T1000 (cell line): ENCODE data around the gene ZNF234.
"Not testable (repeated sequence)": the region's sequence is repeated elsewhere in the genome, so short reads cannot be mapped to it uniquely, and the experiment has no call there.

Experiments used
- DNase-seq: peaks from one replicate; lab custom pipeline; 2025; ENCODE audit warnings: mixed read lengths; lab: John Stamatoyannopoulos, UW

ZNF234 gene

GRCh38 chr19:44141191-44142058 is at the start of gene ZNF234:
ZNF234 (plus strand) TSS chr19:44141554; CDS start chr19:44144633, 3,079 bp downstream.
- DNase-seq = peak; percentile 63

DNA sequence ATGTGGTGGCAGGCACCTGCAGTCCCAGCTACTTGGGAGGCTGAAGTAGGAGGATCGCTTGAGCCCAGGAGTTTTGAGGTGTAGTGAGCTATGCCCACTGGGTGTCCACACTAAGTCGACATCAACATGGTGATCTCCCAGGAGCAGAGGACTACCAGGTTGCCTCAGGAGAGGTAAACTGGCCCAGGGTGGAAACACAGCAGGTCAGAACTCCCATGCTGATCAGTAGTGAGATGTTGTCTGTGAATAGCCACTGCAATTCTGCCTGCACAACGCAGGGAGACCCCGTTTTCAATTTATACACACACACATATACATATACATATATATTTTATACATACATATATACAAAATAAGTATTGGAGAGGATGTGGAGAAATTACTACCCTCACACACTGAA is 49.2 kb upstream of the ZNF234 start:
- no peak for DNase-seq

DNA sequence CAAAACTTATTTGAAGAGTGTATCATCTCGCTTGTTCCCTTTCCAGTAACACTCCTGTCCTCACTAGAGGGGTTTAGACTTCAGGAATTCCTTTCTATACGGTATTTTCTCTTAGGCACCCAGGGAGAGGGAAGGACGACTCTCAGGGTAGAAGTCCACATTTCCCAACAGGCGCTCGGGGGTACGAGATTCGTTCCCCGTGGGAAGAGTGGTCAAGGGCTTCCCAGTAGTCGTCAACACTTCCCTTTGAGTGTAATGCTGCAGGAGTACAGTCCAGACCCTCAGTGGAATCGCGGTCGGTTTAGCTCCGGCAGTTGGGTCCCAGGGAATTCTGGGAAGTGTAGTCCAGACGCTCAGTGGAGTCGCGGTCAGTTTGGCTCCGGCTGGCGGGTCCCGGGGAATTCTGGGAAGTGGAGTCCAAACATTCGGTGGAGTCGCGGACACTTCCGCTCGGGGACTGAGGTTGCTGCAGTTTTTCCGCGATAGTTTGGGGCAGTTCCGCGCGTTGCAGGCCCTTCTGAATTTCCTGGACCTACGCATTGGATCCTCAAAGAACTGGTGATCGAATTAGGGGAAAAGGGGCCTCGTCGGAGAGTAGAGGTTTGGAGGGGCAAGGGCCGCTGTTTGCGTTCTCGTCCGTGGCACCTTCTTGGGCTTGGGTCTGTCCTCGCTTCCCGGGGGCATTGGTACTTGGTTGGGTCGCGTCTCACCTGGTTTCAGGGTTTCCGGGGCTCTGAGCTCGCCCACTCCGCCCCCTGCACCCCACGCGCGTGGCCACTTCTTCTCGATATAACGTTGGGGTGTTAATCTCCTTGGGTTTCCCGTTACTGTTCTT is 47.2 kb upstream of the ZNF234 start, which contains the start of gene ZNF224:
Gene ZNF224 (plus strand): TSS at position 431 of the 835 bp plus-strand sequence. CDS start 3,513 bp downstream, outside the sequence.
- peak; percentile 77 for DNase-seq

GRCh38 chr19:44107751-44108150 is 33.6 kb upstream of the ZNF234 start:
- no peak for DNase-seq

DNA sequence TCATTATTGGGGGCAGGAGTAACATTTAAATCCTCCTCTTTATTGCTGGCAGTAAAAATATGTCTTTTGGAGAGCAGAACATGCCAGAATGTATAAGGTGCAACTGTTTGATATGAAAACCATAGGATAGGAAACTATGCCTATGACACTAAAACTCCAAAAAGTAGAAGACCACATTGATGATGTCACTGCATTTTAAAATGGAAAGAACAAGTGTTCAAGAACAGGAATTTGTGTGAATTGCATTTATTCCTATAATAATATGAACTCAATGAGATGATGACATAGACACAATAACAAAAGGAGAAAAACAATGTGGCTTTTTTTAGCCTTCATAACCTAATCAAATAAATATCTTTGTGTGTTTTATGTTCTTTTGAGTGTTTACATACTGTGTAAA is 31.9 kb upstream of the ZNF234 start:
- DNase-seq = no peak

GRCh38 chr19:44111910-44112463 is 29.4 kb upstream of the ZNF234 start:
- peak; percentile 11 for DNase-seq

DNA sequence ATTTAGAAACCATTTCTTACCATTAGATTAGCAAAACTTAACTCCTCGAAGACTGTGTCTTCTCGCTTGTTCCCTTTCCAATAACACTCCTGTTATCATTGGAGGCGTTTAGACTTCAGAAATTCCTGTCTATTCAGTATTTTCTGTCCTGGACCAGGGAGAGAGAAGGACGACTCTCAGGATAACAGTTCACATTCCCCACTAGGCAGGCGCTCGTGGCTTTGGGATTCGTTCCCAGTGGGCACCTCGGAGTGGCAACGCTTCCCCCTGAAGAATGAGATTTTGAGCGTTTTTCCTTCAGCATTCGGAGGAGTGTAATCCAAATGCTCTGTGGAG is 28.6 kb upstream of the ZNF234 start:
- no peak for DNase-seq

DNA sequence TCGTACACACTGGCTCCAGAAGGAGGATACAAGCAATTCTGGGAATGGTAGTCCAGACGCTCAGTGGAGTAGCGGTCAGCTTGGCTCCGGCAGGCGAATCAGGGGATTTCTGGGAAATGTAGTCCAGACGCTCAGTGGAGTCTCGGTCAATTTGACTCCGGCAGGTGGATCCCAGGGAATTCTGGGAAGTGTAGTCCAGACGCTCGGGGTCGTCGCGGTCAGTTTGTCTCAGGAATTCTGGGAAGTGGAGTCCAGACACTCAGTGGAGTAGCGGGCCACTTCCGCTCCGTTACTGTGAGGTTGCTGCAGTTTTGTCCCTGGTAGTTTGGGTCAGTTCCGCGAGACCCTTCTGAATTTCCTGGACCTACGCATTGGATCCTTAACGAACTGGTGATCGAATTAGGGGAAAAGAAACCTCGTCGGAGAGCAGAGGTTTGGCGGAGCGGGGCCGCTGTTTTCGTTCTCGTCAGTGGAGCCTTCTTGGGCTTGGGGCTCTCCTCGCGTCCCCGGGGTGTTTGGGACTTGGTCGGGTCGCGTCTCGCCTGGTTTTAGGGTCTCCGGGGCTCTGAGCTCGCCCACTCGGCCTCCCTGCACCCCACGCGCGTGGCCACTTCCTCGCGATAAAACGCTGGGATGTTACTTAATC is 28.1 kb upstream of the ZNF234 start, which contains the start of gene ZNF225:
Gene ZNF225 (plus strand): TSS at position 262 of the 646 bp plus-strand sequence. CDS start 2,429 bp downstream, outside the sequence.
- DNase-seq = peak; percentile 90

DNA sequence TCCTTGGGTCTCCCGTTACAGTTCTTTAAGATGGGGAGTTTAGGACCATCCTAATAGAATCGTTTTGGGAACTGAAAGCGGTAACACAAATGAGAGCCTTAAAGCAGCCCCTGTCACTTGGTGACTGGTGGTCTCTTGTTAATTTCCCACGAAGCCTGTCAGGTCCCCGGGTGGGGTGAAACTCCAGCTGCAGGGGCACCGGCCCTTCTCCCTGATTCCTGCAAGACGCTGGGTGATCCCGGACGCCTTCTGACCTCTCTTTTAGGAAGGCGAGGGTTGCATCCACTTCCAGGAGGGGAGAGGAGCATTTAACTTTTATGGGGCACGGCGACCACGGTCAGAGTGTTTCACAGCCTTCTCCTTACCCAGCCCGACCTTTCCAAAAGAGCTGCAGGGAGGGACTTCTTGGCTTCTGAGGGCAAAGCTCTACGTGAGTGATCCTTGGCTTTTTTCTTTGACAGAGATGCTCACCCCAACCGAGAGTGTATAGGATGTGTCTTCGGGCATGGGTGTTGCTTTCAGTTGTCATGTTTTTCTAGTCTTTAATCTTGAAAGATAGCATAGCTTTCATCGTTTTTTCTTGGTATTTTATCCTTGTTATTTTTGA is 27.5 kb upstream of the ZNF234 start:
- no peak for DNase-seq

DNA sequence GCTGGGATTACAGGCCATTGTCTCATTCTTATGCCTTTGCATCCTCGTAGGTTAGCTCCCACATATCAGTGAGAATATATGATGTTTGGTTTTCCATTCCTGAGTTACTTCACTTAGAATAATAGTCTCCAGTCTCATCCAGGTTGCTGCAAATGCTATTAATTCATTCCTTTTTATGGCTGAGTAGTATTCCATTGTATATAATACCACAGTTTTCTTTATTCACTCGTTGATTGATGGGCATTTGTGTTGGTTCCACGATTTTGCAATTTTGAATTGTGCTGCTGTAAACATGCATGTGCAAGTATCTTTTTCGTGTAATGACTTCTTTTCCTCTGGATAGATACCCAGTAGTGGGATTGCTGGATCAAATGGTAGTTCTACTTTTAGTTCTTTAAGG is 20.2 kb upstream of the ZNF234 start:
- not testable (repeated sequence) for DNase-seq

- no peak for DNase-seq
Measured at GRCh38 chr19:44131955-44132354, 9.4 kb upstream of the ZNF234 start.

GRCh38 chr19:44142059-44142433 is 692 bp downstream of the ZNF234 start:
- no peak for DNase-seq

GRCh38 chr19:44149776-44150175 is 8.4 kb downstream of the ZNF234 start:
- no peak for DNase-seq

GRCh38 chr19:44151491-44151890 is 10.1 kb downstream of the ZNF234 start:
- no peak for DNase-seq

DNA sequence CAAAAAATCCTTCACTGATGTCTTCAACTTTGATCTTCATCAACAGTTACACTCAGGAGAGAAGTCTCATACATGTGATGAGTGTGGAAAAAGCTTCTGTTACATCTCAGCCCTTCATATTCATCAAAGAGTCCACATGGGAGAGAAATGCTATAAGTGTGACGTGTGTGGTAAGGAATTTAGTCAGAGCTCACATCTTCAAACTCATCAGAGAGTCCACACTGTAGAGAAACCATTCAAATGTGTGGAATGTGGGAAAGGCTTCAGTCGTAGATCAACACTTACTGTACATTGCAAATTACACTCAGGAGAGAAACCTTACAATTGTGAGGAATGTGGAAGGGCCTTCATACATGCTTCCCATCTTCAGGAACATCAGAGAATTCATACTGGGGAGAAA is 15.1 kb downstream of the ZNF234 start:
- DNase-seq = no peak

DNA sequence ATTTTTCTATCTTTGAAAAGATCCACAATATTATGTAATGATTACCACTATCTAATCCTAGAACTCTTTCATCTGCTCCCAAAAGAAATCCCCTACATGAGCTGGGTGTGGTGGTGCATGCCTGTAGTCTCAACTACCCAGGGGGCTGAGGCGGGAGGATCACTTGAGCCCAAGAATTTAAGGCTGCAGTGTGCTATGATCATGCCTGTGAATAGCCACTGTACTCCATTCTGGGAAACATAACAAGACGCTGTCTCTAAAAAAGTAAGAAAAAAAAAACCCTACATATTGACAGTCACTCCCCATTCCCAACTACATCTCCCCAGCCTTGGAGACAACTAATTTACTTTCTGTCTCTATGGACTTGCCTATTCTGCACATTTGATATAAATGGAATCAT is 22.4 kb downstream of the ZNF234 start:
- DNase-seq = no peak

DNA sequence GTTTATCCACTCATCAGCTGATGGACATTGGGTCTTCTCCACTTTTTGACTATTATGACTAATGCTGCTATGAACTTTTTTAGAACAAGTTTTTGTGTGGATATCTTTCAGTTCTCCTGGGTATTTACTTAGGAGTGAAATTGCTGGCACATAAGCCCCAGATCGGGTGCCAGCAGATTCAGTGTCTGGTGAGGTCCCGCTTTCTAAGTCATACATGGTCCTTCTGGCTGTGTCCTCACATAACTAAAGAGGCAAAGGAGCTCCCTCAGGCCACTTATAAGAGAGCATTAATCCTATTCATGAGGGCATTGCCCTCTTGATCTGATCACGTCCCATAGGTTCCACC is 22.9 kb downstream of the ZNF234 start:
- DNase-seq = no peak

GRCh38 chr19:44164673-44165512 is 23.5 kb downstream of the ZNF234 start, which contains the start of gene ZNF226:
ZNF226 (plus strand) TSS chr19:44165100; CDS start chr19:44170081, 4,981 bp downstream.
- peak; percentile 90 for DNase-seq

DNA sequence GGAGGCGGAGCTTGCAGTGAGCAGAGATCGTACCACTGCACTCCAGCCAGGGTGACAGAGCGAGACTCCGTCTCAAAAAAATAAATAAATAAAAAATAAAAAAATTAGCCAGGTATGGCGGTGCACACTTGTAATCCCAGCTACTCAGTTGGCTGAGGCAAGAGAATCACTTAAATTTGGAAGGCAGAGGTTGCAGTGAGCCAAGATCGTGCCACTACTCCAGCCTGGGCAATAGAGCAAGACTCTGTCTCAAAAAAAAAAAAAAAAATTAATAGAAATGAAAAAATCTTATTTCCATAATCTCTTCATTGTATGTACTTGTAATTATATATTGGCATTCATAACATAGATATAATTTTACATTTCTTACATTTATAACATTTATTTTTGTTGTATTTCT is 29.3 kb downstream of the ZNF234 start:
- not testable (repeated sequence) for DNase-seq

DNA sequence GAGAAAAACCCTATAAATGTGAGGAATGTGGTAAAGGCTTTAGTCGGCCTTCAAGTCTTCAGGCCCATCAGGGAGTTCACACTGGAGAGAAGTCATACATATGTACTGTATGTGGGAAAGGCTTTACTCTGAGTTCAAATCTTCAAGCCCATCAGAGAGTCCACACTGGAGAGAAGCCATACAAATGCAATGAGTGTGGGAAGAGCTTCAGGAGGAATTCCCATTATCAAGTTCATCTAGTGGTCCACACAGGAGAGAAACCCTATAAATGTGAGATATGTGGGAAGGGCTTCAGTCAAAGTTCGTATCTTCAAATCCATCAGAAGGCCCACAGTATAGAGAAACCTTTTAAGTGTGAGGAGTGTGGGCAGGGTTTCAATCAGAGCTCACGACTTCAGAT is 35.2 kb downstream of the ZNF234 start:
- DNase-seq = no peak

GRCh38 chr19:44180968-44181367 is 39.6 kb downstream of the ZNF234 start:
- no peak for DNase-seq
